ENCODE data around the gene PHLDA1.

DNA sequence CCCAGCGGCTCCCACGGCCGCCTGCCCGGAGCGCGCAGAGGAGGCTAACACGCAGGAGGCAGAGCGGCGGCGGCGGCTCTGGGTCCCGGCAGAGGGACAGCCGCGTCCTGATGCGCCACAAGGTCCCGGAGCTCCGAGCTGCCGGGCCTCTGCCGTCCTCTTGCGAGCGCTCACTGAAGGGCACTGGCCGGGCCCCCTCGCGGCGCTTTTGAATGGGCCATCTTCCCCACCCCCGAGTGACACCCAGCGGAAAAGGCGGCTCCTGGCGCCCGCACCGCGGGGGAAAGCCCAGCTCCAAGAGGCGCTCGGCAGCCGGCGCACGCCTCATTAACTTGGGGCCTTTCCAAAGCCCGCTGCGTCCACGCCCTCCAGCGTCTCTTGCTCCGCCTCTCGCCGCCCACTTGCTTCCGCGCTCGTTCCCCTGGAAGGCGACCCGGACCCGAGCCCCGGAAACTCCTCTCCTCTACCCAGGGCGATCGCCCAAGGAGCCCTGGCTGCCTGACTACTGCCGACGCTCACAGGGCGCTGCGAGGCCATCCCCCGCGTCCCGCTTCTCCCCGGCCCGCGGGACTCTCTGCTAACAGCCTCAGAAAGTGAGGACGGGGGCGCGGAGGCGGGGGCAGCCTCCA lies at the start of gene PHLDA1:
- TF ChIP-seq, protein P1, sequence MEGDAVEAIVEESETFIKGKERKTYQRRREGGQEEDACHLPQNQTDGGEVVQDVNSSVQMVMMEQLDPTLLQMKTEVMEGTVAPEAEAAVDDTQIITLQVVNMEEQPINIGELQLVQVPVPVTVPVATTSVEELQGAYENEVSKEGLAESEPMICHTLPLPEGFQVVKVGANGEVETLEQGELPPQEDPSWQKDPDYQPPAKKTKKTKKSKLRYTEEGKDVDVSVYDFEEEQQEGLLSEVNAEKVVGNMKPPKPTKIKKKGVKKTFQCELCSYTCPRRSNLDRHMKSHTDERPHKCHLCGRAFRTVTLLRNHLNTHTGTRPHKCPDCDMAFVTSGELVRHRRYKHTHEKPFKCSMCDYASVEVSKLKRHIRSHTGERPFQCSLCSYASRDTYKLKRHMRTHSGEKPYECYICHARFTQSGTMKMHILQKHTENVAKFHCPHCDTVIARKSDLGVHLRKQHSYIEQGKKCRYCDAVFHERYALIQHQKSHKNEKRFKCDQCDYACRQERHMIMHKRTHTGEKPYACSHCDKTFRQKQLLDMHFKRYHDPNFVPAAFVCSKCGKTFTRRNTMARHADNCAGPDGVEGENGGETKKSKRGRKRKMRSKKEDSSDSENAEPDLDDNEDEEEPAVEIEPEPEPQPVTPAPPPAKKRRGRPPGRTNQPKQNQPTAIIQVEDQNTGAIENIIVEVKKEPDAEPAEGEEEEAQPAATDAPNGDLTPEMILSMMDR (conservative IDR thresholded peaks at IDR 0.05; ENCODE audit: low read depth in 2 of 2) = peak in 1 of 2 experiments; percentile 56; a peak in 3 of 4 replicates
- peak; percentile 59 for TF ChIP-seq POLR2AphosphoS5 (IDR thresholded peaks at IDR 0.05; ENCODE audit: low read depth)
- TF ChIP-seq EZH2 (IDR thresholded peaks at IDR 0.05; ENCODE audit: low read depth, unreplicated experiment) = no peak
- TF ChIP-seq, protein P2, sequence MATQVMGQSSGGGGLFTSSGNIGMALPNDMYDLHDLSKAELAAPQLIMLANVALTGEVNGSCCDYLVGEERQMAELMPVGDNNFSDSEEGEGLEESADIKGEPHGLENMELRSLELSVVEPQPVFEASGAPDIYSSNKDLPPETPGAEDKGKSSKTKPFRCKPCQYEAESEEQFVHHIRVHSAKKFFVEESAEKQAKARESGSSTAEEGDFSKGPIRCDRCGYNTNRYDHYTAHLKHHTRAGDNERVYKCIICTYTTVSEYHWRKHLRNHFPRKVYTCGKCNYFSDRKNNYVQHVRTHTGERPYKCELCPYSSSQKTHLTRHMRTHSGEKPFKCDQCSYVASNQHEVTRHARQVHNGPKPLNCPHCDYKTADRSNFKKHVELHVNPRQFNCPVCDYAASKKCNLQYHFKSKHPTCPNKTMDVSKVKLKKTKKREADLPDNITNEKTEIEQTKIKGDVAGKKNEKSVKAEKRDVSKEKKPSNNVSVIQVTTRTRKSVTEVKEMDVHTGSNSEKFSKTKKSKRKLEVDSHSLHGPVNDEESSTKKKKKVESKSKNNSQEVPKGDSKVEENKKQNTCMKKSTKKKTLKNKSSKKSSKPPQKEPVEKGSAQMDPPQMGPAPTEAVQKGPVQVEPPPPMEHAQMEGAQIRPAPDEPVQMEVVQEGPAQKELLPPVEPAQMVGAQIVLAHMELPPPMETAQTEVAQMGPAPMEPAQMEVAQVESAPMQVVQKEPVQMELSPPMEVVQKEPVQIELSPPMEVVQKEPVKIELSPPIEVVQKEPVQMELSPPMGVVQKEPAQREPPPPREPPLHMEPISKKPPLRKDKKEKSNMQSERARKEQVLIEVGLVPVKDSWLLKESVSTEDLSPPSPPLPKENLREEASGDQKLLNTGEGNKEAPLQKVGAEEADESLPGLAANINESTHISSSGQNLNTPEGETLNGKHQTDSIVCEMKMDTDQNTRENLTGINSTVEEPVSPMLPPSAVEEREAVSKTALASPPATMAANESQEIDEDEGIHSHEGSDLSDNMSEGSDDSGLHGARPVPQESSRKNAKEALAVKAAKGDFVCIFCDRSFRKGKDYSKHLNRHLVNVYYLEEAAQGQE (IDR thresholded peaks at IDR 0.05; ENCODE audit: unreplicated experiment) = peak; percentile 19
- TF ChIP-seq EZH2phosphoT487 (IDR thresholded peaks at IDR 0.05; ENCODE audit: unreplicated experiment) = no peak
- TF ChIP-seq CREB1 (CRISPR knock-in tag; IDR thresholded peaks at IDR 0.05; ENCODE audit: low read depth) = no peak
- TF ChIP-seq, protein P3, sequence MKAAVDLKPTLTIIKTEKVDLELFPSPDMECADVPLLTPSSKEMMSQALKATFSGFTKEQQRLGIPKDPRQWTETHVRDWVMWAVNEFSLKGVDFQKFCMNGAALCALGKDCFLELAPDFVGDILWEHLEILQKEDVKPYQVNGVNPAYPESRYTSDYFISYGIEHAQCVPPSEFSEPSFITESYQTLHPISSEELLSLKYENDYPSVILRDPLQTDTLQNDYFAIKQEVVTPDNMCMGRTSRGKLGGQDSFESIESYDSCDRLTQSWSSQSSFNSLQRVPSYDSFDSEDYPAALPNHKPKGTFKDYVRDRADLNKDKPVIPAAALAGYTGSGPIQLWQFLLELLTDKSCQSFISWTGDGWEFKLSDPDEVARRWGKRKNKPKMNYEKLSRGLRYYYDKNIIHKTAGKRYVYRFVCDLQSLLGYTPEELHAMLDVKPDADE (IDR thresholded peaks at IDR 0.05) = no peak
- TF ChIP-seq NANOG (IDR thresholded peaks at IDR 0.05; ENCODE audit: borderline replicate concordance) = no peak
- no peak for TF ChIP-seq JUNB (IDR thresholded peaks at IDR 0.05; ENCODE audit: unreplicated experiment)
- TF ChIP-seq ZNF114 (CRISPR knock-in tag; IDR thresholded peaks at IDR 0.05) = no peak
